HTERT RPE-1 (cell line): ENCODE data around the gene COG5.

Source experiments
- in situ Hi-C: fragments of 300-500 bp; cut with MboI; formaldehyde crosslinking; loops from 4 replicates; pipeline ENCODE4 v1.14.3; 2020; ENCODE audit warnings: low sequenced_read_pairs

COG5 gene

DNA sequence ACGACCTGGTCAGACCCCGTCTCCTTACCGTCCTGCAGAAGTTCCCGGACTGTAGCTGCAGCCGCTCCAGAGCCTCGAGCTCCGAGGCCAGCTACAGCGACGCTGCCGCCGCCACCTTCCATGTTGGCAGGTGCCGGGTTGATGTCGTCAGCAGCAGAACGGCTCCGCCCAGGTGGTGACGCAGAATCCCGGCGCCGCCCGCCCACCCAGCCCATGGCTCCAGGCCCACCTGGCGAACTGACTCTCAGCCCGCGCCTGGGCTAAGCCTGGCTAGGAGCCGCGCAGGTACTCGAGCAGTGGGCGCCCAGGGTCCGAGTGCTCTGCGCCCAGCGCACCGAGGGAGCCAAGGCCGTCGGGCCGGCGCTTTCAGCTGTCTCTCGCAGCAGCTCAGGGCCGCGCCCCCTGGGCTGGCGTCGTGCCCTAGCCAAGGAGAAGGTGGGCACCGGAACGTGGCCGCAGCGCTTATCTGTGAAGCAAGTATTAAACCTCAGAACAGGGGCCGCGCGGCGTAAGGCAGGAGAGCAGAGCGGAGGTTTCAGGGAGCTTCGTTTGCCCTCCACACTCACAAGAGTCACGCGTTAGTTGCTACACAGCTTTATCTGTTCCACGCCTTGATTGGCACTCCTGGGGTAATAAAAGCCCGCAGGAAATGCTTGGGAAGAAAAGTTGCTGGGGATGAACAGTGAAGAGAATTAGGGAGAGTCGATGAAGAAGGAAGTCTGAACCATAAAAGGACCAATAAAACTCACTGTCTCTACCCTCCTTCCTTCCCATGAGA lies at the start of gene COG5, which contains the start of gene DUS4L:
TSS of gene COG5 (minus strand) at position 146 of the 778 bp plus-strand sequence. CDS start at position 122, 24 bp downstream.
TSS of gene DUS4L (plus strand) at position 197 of the 778 bp plus-strand sequence. CDS start 3,100 bp downstream, outside the sequence.
- in situ Hi-C loops, result no loop called here

DNA sequence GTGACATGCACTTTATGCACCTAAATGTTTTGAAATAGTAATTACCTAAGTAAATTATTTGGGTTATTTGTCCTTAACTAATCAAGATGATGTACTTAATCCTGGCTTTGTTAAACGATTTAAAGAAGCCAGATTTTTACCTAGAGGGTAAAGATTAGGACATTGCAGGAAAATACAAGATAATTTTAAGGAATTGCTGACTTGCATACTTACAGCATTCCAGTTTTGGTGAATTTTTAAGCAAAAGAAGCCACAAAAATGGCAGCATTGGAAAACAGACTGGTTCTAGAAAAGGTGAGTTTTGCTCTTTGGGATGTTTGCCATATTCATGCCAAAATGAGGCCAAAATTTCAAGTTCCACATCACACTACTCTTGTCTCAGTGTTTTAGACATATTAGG lies 49.7 kb upstream of the COG5 start:
- in situ Hi-C loops, result no loop called here

DNA sequence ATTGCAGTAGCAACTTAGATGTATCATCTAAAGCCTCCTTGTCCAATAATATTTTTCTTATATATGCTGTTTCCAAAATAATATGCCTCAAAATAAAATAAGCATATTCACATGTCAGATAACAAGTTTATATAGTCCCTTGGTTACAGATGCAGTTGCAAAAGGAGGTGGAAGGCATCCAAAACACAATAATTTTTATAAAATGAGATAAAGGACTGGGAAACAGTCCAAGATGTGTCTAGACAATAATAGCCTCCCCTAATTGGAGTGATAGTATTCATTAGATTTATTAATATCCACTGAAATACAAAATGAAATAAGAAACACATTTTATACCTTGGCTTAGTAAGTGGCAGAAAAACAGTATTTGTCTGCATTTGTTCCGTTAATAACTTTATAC lies 46.6 kb upstream of the COG5 start:
- in situ Hi-C loops, result no loop called here

DNA sequence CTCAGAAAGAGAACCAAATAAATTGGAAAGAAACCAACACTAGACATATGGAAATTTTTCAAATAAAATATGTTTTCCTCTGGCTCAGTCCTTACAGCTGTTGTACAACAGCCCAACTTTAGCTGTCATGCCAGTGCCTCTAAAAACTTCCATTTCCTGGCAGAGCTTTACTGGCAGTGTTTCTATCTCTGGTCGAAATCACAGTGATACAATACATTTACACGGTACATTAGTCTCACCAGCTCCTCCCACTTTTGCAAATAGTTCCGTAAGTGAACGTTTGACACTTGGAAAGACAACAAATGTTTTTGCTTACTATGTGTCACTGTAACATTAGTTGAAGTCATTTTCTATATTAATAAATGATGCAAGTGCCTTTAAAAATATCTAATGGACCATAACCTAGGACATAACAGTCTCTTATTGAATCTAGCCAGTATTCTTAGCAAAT lies 46.1 kb upstream of the COG5 start:
- in situ Hi-C loops, result no loop called here

DNA sequence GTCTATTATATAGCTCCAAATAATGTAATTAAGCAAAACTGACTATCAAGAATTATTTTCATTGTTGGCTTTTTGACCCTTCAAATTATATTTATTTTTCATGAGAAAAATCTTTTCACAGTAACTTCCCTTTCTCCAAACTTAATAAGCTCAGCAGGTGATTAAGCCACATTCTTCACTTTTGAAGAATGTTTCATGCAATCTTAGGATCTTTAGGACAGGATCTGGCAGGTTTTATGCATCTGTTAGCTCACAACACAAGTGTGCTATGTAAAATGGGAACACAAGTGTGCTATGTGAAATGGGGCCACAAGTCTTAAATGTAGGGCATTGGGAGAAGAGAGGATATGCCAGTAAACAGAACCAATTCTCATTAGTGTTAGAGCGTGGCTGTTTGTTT lies 42.6 kb upstream of the COG5 start:
- in situ Hi-C loops, result no loop called here

DNA sequence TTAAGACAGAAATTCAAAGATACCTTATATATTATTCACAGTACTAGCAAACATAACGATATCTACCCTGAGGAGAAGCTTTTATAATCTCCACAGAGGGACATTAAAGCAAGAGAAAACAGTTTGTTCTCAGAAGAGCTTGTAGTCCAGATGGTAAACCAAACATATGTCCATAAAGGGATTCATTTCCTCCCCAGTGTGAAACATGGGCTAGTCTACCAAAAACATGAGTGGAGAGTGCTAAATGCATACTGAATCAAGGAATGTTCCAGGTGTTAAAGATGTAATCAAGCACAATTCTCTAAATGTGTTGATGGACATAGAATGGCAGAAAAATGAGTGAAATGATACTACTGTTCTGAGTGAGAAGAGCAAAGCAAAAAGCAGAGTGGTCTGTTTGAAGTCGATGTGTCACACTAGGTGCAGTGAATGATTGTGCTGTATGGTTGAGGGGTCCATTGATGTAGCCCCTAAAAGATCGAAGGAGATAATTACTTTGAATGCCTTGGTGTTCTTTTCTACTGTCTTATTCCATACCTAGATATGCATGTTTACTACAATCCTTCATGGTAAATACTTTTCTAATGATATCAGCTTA lies 41.6 kb upstream of the COG5 start:
- in situ Hi-C loops, result no loop called here

DNA sequence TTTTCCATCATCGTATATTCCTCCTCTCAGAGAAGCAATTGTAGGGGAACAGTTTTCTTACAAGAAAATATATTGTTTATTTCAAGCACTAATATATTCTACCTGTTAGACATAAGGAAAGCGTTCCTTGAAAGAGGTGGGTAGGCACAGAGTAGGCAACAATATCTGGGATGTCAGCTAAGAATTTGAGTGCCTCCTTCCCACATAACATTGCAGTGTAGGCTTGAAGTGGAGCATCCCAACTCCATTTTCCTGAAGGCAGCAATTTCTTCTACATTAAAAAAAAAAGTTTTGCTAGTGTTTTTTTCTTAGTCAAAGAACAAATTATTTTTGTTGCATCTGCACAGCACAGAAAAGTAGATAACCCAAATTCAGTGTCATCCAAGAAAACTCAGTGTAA lies 37.1 kb upstream of the COG5 start:
- in situ Hi-C loops, result no loop called here

DNA sequence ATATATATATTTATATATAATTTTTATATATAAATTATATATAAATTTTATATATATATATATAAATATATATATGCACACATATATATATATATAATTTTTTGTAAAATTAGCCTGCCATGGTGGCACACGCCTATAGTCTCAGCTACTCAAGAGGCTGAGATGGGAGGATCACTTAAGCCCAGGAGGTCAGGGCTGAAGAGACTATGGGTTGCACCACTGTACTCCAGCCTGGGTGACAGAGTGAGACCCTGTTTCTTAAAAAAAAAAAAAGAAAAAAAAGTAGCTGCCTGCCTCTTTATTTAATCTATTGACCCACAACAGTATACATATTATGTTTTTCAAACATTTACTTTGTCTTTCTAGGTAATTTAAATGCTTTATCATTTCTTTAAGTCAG lies 35.5 kb upstream of the COG5 start:
- in situ Hi-C loops, result no loop called here

DNA sequence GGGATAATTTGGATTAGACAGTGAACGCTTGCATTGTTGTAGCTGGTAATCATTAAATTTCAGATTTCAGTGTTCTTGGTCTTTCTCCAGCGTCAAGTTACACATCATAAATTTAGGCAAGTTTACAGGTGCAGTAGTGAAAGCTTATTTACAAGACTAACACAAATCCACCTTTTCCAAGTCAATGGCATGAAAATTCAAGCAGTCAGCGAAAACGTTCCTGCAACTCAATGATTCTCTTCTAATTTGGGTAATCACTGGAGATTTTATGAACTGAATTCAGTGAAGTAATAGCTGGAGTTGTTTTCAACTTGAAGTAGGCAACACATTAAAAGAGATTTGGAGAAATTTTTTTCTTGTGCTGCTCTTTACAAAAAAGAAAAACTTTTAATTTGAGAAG lies 34.2 kb upstream of the COG5 start:
- in situ Hi-C loops, result no loop called here

DNA sequence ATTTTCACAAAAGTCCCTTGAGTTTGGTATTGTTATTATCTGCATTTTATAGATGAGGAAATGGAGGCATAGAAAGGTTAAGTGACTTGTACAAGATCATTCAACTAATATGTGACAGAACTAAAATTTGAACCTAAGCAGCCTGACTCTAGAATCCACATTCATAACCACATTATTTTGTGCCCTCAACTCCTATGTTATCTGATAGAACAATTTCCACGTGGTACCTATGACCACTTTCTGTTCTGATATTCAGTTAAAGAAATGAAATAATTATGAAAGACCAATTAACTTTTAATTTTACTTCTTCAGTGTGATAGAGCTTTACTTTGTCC lies 33.8 kb upstream of the COG5 start:
- in situ Hi-C loops, result no loop called here

DNA sequence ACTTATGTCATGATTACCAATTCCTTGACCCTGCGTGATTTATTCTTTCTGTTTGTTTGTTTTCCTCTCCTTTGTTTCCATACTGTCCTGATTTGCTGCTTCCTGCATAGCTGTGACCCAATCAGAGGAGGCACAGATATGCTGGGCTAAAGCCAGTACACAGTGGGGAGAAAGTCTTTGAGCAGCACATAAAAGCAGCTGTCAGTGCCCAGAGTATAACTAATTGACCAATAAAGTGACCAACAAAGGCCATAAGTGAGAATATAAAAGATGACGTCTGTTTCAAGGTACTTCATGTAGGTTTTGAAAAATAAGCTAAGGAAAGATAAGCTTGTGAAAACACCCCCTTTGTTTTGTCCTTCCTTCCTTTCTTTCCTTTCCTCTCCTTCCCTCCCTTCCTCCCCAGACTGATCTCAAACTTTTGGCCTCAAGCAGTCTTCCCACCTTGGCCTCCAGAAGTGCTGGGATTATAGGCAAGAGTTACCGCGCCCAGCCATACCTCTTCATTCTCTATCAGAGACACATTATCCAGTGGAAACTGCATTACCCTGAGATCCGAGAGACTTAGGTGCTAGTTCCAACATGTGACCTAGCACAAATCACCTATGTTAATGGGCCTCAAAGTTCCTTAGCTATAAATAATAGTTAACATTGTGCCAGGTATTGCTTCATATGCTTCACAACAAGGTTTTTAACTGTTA lies 33.3 kb upstream of the COG5 start:
- in situ Hi-C loops, result no loop called here

DNA sequence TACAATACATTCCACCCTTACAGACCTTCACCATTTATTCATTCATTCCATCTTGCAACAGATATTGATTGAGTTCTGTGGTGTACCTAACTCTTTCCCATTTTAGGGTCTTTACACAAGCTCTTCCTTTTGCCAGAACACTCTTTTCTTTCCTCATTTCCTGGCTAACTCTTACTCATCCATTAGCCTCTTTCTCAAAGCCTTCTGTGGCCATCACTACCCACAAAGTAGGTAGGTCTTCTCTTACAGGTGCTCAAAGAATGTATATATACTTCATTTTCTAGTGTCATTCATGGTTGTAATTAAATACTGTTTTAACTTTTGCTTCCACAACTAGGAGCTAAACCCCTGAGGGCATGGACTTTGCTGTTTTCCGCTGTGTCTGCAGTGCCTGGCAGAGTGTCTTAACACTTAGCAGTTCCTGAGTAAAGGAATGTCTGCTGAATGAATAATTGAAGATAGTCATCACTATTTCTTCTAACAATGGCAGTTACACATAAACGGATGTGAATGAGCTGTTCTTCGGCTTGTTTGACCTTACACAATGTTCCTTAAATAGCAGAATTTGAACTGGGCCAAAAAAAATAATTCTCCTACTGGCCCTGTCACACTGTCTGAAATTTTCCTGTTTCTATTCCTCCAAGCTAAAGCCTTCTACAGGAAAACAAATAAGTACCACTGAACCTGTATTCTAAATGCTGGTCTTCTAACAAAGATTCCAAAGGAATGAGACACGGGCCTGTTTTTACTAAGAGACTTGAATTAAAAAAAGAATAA lies 31.4 kb upstream of the COG5 start:
- in situ Hi-C loops, result no loop called here

DNA sequence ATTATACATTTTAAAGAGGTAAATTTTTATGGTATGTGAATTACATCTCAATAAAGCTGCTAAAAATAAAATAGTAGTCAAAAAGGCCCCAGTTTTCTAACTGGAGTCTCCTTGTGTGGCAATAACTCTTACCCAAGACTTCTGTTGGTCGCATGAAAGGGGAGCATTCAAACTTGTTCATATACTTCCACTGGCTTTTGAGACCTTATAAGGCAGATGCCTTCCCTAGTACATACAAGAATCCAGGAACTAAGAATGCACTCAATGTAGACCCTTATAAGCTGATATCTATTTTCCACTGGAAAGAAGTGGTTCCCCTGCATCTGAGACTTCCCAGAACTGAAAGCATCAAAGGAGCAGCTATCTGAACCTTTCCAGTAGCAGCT lies 29.3 kb upstream of the COG5 start:
- in situ Hi-C loops, result no loop called here

DNA sequence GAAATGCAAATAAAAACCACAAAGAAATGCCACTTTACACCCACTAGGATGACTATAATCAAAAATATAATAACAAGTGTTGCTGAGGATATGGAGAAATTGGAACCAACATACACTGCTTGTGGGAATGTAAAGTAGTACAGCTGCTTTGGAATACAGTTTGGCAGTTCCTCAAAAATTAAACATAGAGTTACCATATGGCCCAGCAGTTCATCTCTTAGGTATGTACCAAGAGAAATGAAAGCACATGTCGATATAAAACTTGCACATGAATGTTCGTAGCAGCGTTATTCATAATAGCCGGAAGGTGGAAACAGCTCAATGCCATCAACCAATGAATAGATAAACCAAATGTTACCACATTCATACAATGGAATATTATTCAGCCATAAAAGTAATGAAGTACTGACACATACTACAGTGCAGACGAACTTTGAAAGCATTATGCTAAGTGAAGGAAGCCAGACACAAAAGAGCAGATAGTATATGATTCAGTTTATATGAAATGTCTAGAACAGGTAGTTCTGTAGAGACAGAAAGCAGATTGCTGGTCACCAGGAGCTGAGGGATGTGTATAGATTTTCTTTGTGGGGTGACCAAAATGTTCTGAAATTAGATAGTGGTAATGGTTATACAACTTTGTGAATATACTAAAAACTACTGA lies 28.8 kb upstream of the COG5 start:
- in situ Hi-C loops, result no loop called here

DNA sequence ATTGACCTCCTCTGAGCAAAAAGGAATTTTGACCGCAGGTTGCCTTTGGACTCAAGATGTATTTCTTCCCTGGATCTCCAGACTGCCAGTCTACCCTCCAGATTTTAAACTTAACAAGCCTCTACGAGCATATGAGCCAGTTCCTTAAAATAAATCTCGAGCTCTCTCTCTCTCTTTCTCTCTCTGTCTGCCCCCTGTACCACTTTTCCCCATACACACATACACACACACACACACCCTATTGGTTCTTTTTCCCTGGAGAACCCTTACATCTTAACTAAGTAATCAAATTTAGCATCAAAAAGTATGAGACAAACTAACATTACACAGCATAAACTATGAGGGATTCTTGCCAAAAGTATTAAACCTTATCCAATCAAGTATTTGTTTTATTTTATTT lies 27.7 kb upstream of the COG5 start:
- in situ Hi-C loops, result no loop called here

DNA sequence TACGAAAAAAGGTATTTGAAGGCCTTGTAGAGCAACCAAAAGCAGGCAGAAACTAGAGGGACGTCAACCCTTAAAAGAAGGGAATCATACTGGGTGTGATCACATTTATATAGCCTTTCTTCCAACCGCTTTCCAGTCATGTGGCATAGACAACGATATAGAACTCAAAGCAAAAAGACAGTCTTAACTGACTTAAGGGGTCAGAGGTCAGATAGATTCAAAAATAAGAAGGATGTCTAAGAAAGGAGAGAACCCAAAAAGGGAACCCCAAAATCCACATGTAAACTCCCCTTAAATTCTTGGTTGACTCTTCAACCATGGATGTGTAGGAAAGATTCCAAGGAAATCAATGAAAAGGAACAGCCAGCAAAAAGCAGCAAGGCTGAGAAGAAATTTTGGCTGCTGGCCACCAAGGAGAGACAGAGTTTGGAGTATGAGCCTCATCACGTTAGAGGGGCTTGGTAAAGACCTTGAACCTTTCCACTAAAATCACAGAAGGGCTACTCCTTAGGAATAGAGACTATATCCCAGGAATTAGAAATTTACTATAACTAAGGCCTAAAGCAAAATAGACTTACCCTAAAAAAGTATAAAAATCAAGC lies 24.9 kb upstream of the COG5 start:
- in situ Hi-C loops, result no loop called here

DNA sequence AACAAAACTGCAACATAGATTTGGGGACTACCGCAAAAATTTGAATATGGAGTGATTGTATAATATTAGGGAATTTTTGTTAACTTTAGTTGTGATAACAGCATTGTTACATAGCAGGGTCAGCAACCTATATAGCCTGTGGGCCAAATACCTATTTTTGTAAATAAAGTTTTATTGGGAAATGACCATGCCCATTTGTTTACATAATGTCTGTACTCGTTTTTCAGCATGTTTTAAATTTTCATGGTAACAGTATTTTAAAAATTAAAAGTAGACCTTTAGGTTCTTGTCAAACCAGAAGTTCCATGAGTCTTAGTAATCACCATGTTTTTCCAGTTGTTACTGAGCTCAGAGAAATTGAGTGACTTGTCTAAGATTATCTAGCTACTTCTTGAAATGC lies 21.0 kb upstream of the COG5 start:
- in situ Hi-C loops, result no loop called here

DNA sequence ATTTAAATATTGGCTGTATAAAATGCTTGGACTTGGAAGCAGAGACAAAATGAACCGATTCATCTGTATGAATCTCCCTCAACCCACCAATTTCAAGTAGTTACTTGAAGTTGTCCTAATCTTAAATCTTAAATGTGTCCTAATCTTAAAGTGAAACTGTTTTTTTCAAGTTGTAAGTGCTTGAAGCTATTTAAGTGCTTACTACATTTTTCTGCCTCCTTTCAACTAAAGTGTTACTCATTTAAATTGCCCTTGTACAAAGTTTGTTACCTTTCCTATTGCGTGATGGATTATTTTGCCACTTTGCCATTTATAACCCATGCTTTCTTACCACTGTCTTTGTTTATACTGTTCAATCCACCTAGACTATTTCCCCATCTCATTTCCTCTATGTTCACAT lies 19.2 kb upstream of the COG5 start:
- in situ Hi-C loops, result no loop called here

DNA sequence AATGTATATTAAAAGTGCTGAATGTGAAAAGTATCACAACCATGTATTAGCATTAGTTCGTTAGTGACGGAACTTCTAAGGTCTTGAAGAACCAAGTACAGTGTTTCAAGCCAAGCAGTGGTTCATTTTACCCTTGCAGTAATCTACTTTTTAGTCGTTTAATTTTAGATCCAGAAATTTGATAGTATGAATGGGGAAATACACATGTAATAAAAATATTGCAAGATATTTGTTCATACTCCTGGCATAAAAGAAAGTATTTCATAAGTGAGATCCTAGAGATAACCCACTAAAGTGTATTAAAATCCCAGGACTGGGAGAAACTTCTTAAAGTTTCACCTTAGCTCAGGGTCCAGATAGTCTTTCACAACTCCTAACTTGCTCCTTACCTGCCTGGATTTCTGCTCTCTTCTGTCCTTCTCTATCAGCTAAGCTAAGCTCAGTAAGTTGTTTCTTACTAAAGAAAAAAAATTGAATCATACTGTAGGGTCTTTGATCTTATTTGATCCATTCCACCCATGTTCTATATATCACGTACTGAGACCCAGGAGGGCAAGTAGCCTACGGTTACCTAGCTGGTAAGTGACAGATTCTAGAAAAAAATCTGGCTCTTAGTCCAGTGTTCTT lies 17.8 kb upstream of the COG5 start:
- in situ Hi-C loops, result no loop called here
